ENCODE measurements around the gene SRRD.

DNA sequence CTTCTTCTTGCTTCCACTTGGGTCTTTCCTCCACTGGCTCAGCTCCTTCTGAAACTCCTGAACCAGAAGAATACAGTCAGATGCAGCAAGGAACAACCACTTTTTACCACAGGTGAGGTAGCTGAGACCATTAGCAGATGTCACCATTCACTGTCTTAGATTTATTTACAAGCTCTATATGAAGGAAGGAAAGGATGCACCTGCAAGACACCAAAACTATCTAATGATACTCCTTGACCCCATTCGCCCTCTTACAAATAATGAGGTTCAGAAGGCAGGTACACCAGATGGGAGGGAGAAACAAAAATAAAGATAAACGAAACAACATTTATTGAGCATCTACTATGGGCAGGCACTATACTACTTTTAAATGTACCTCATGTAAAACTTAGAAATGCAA, 18.3 kb downstream of the SRRD start:
- TF ChIP-seq, protein P1, sequence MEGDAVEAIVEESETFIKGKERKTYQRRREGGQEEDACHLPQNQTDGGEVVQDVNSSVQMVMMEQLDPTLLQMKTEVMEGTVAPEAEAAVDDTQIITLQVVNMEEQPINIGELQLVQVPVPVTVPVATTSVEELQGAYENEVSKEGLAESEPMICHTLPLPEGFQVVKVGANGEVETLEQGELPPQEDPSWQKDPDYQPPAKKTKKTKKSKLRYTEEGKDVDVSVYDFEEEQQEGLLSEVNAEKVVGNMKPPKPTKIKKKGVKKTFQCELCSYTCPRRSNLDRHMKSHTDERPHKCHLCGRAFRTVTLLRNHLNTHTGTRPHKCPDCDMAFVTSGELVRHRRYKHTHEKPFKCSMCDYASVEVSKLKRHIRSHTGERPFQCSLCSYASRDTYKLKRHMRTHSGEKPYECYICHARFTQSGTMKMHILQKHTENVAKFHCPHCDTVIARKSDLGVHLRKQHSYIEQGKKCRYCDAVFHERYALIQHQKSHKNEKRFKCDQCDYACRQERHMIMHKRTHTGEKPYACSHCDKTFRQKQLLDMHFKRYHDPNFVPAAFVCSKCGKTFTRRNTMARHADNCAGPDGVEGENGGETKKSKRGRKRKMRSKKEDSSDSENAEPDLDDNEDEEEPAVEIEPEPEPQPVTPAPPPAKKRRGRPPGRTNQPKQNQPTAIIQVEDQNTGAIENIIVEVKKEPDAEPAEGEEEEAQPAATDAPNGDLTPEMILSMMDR (IDR thresholded peaks at IDR 0.05; ENCODE audit: poor library complexity), result no peak
- TF ChIP-seq EZH2 (IDR thresholded peaks at IDR 0.05; ENCODE audit: borderline replicate concordance), result no peak
